Large intestine (tissue), 3 donors: ENCODE measurements around the gene SETD1A. TPM values are rescaled to one million over a fixed set of nuclear protein-coding genes. Genes with fewer than 3 reads are reported as not detected.
A peak's percentile ranks its signal among the peaks of the same experiment; 100 is the strongest.

Source experiments
- DNase-seq, 2 donors: peaks; one replicate each; pipeline versions ENCODE4 v3.0.0 to v3.0.0-alpha.2; 2013
- H3K27ac ChIP-seq: one replicate; pipeline ENCODE4 v1.5.1; 2013; ENCODE audit warnings: low read length
- H3K27me3 ChIP-seq: 2 replicates; pipeline ENCODE4 v1.6.1; 2013; ENCODE audit warnings: low read length; ENCODE audit not compliant: control insufficient read depth, insufficient read depth
- H3K36me3 ChIP-seq: 2 replicates; pipeline ENCODE4 v1.6.1; 2013; ENCODE audit warnings: low read length; ENCODE audit not compliant: control insufficient read depth, insufficient read depth
- H3K4me1 ChIP-seq: one replicate; pipeline ENCODE4 v1.6.1; 2013; ENCODE audit warnings: low read length; ENCODE audit not compliant: control insufficient read depth, insufficient read depth
- H3K4me3 ChIP-seq: one replicate; pipeline ENCODE4 v1.5.1; 2013; ENCODE audit warnings: low read length
- H3K9me3 ChIP-seq: one replicate; pipeline ENCODE4 v1.6.1; 2013; ENCODE audit warnings: mild to moderate bottlenecking, low read depth, low read length, moderate library complexity; ENCODE audit not compliant: control insufficient read depth
- WGBS: methylation state at CpG from one replicate; pipeline ENCODE4 v1.1.5; 2013; ENCODE audit warnings: low lambda C conversion rate; ENCODE audit not compliant: insufficient coverage; 5-methylcytosine and 5-hydroxymethylcytosine counted together
- polyA plus RNA-seq: library from polyadenylated mRNA; unstranded; fragments of 120-200 nt; gene quantifications from one replicate; pipeline ENCODE4 v1.2.1, GENCODE V29; 2013

SETD1A gene
- polyA plus RNA-seq, 1 donor, result 12.3 TPM

DNA sequence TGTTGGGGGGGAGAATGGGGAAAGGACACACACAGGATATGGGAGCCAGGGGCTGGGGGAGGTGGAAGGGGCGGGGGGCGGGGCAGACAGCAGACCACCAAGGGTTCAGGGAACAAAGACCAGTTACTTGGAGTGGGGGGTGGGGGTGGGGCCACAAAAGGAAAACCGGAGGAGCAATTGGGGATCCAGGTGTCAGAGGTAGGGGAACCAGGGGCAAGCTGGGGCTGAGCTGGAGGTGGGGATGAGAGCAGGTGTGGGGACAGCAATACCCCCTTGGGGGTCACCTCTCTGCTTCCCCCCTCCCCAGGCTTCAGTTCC, 10.1 kb upstream of the SETD1A start:
- Histone ChIP-seq H3K27me3 (no peaks in the 10 kb centered on the region), H3K36me3 (peaks cover 30% of the 10 kb centered on the region), H3K27ac (peak overlapping the region; percentile 46), H3K4me1 (peaks cover 26% of the 10 kb centered on the region), H3K4me3 (peak overlapping the region; percentile 63), H3K9me3 (no peaks in the 10 kb centered on the region)
- DNase-seq, result no peak
- whole genome bisulfite sequencing, result no CpG with 5 or more reads among the region's 3 CpGs

DNA sequence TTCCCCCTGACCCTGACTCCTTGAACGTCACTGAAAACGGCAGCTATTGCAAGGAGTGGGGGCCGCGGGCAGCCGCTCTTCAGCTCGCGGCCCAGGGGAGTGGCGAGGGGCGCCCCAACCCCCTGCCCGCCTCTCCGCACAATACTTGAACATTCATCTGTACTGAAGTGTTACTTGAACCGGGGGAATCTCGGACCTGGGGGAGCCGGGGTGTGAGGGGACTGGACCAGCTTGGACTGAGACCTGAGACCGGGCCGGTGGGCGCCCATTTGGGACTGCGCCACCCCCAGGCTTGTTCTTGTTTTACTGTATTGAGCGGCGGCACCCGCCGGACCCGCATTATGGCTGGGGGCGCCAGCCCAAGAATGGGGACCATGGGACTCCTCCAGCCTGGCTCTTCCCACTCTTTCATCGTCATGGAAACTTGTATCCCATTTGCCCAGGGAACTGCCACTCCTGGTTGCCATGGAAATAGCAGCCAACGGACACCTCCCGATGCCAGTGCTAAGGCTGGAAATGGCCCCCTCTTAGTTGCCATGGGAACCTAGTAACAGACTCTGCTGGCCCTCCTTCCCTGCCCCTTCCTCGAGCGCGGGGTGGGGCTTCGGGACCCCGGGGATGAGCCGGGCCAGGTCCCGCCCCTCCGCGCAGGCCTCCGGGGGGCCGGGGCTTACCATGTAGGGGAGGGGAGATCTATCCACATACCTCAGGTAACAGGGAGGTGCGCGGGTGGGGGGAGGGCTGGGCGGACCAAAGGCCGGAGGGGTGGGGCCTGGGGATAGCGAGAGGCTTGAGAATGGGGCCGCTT, 9.5 kb upstream of the SETD1A start:
- Histone ChIP-seq H3K27me3 (no peaks in the 10 kb centered on the region), H3K9me3 (no peaks in the 10 kb centered on the region), H3K27ac (peak overlapping the region; percentile 81), H3K36me3 (peaks cover 28% of the 10 kb centered on the region), H3K4me3 (peak overlapping the region; percentile 63), H3K4me1 (peaks cover 22% of the 10 kb centered on the region)
- peak; percentile 97 to 98 for DNase-seq
- WGBS, result 0% methylated on average over 1 of the region's 44 CpGs

DNA sequence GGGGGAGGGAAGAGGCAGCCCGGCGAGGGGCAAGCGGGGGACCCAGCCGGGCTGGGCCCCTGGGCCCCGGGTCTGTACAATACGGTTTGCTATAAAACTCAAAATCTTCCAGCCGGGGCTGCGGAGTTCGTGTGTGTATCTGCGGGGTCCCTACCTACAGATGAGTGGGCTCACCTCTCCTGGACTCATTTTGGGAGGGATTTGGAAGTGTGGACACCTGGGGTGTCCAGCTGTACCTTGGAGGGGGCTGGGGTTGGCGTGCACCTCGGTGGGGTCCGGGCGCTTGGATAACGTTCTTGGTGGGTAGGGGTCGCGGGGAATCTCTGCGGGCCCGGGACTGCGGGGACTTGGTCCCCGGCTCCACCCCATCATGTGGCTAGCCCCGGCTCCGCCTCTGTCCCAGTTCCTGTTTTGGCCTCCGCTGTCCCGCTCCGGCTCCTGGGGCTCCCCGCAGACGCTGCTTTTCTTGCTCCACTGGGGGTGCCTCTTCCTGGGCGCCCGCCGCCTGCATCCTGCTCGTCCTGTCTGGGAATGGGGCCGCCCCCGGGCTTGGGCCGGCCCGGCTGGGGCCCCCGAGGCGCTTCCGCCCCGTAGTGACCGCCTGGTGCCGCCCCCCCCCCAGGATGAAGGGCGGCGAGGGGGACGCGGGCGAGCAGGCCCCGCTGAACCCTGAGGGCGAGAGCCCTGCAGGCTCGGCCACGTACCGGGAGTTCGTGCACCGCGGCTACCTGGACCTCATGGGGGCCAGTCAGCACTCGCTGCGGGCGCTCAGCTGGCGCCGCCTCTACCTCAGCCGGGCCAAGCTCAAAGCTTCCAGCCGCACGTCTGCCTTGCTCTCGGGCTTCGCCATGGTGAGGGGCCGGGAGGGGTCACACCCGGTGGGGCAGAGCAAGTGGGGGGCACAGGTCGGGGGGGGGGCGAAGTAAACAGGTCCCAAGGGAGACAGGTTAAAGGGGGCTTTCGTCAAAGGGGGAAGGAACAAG, 8.6 kb upstream of the SETD1A start, which contains the start of gene ORAI3:
Gene ORAI3, plus strand, starts transcription at position 402 of the 983 bp plus-strand sequence. Its CDS starts 222 bp downstream, at position 624.
- DNase-seq, result peak; percentile 55 to 79
- no peaks in the 10 kb centered on the region for H3K27me3 ChIP-seq
- H3K36me3 ChIP-seq, result peaks cover 27% of the 10 kb centered on the region
- H3K4me1 ChIP-seq, result peaks cover 25% of the 10 kb centered on the region
- H3K27ac ChIP-seq, result peak within 1 kb of the TSS; percentile 81
- H3K9me3 ChIP-seq, result no peaks in the 10 kb centered on the region
- H3K4me3 ChIP-seq, result peak within 1 kb of the TSS; percentile 63
- WGBS, result no CpG with 5 or more reads among the region's 70 CpGs

DNA sequence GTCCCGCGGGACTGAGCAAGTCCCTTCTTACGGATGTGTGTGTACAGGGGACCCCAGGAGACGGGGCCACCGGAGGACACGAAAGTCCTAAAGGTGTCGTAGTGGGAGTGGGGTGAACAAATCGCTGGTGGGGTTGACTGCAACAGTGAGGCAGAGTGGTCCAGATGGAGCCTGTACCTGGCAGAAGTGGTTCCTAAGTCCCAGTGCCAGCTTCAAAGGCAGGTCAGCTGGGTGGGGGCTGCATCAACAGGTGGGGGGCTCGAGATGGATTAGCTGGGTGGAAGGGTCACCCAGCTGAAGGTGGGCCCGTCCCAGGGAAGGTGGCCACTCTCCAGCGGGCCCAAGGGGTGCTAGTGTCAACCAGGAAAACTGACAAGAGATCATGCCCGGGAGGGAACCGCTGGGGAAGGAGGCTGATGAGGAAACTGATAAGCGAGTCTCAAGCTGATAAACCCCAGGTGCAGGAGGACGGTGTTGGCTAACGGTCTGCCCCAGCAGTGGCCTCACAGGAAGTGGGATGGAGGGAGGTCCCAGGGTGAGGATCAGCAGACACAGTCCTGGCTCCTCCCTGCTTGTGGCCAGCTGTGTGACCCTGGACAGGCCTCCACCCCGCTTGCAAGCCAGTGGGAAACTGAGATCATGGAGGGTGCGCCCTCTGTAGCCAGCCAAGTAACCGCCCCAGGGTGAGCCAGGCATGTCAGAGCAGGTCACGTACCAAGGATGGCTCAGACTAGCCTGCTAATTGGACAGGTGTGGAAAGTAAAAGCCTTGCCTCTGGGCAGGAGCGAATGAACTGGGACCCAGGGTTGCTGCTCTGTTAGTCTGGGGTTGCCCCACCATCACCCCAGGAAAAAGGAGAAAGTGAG, 7.7 kb upstream of the SETD1A start:
- peak overlapping the region; percentile 63 for H3K4me3 ChIP-seq
- peak overlapping the region; percentile 81 for H3K27ac ChIP-seq
- no peaks in the 10 kb centered on the region for H3K9me3 ChIP-seq
- H3K36me3 ChIP-seq, result peaks cover 22% of the 10 kb centered on the region
- peak; percentile 86 for DNase-seq
- no peaks in the 10 kb centered on the region for H3K27me3 ChIP-seq
- H3K4me1 ChIP-seq, result peaks cover 32% of the 10 kb centered on the region
- 0% methylated on average over 3 of the region's 21 CpGs for WGBS

DNA sequence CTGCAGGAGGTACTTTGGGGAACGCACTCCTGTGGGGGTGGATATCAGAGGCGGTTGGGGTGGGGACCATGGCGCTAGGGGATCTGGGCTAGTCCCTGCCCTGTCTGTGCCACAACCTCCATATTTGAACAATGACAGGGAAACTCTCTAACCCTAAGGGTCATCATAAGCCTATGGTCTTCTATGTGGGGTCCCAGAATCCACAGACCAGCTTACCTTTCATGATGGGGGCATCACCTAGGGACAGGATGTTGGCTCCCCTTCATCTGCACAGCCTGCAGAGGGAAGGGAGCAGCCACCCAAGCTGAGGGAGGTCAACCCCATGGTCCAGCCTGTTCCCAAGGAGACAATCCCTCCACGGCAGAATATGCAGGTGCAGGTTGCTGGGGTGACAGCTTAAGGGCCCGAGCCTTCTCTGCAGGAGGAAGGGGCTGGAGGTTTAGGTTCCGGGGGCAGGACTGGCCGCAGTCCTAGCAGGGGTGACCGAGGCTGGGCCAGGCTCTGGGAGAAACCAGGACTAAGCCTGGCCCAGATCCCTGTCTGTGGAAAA, 7.0 kb upstream of the SETD1A start:
- peak overlapping the region; percentile 81 for H3K27ac ChIP-seq
- H3K27me3 ChIP-seq, result no peaks in the 10 kb centered on the region
- WGBS, result no CpG with 5 or more reads among the region's 8 CpGs
- no peak for DNase-seq
- H3K9me3 ChIP-seq, result no peaks in the 10 kb centered on the region
- peaks cover 19% of the 10 kb centered on the region for H3K36me3 ChIP-seq
- peaks cover 37% of the 10 kb centered on the region for H3K4me1 ChIP-seq
- H3K4me3 ChIP-seq, result peak overlapping the region; percentile 63

DNA sequence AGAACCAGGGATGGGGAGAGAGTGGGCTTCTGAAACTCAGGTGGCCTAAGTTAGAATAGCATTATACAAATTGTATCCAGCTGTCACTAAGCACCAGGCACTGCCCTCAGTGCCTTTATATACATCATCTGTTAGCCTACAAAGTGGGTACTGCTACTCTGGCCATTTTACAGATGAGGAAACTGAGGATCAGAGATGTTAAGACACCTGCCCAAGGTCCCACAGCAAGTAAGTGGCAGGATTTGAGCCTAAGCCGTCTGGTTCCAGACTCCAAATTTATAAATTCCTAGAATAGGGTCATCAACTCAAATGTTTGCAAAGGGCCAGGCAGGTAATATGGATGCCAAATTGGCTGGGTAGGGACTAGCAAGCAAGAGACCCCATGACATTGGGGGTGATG, 6.4 kb upstream of the SETD1A start:
- no peak for DNase-seq
- Histone ChIP-seq H3K9me3 (no peaks in the 10 kb centered on the region), H3K4me3 (no peak overlapping the region), H3K27me3 (no peaks in the 10 kb centered on the region), H3K36me3 (peaks cover 16% of the 10 kb centered on the region), H3K4me1 (peaks cover 37% of the 10 kb centered on the region), H3K27ac (no peak overlapping the region)
- WGBS, result no CpG with 5 or more reads among the region's 1 CpG

DNA sequence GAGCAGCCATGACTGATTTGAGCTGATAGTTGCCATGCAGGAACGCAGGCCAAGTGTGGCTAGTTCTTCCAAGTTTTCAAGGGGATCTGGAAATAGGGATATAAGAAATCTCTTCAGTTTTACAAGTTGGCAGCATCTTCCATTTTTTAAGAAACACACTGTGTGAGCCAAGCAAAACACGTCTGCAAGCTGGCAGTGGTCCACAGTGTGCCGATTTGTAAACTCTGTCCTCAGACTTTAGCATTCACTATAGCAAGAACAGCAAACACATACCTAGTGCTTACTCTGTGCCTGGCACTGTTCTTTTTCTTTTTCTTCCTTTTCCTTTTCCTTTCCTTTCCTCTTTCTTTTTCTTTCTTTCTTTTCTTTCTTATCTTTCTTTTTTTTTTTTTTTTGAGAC, 5.8 kb upstream of the SETD1A start:
- H3K4me3 ChIP-seq, result no peak overlapping the region
- no peaks in the 10 kb centered on the region for H3K9me3 ChIP-seq
- H3K36me3 ChIP-seq, result peaks cover 16% of the 10 kb centered on the region
- WGBS, result 100% methylated on average over 1 of the region's 3 CpGs
- H3K27me3 ChIP-seq, result no peaks in the 10 kb centered on the region
- DNase-seq, result no peak
- H3K27ac ChIP-seq, result no peak overlapping the region
- H3K4me1 ChIP-seq, result peaks cover 39% of the 10 kb centered on the region

DNA sequence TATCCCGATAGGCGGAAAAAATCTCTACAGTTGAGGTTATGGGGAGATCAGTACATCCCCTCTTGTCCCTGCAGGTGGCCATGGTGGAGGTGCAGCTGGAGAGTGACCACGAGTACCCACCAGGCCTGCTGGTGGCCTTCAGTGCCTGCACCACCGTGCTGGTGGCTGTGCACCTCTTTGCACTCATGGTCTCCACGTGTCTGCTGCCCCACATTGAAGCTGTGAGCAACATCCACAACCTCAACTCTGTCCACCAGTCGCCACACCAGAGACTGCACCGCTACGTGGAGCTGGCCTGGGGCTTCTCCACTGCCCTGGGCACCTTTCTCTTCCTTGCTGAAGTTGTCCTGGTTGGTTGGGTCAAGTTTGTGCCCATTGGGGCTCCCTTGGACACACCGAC, 4.4 kb upstream of the SETD1A start:
- no peaks in the 10 kb centered on the region for H3K27me3 ChIP-seq
- no peaks in the 10 kb centered on the region for H3K9me3 ChIP-seq
- H3K4me3 ChIP-seq, result no peak overlapping the region
- no peak for DNase-seq
- H3K36me3 ChIP-seq, result peaks cover 12% of the 10 kb centered on the region
- no CpG with 5 or more reads among the region's 9 CpGs for WGBS
- peaks cover 38% of the 10 kb centered on the region for H3K4me1 ChIP-seq
- no peak overlapping the region for H3K27ac ChIP-seq

DNA sequence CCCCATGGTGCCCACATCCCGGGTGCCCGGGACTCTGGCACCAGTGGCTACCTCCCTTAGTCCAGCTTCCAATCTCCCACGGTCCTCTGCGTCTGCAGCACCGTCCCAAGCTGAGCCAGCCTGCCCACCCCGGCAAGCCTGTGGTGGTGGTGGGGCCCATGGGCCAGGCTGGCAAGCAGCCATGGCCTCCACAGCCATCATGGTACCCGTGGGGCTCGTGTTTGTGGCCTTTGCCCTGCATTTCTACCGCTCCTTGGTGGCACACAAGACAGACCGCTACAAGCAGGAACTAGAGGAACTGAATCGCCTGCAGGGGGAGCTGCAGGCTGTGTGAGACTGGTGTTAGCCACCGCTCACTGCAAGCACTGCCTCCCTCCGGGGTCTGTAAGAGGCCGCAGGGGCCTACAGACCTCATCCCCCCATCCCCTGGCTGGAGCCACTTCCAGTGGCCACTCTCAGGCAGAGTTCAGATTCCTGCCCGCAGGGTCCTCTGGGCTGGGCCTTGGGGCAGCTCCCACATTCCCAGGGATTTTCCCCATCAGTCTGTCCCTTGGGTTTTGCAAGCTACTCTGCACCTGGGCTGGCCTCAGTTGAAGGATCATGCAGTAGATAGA, 3.9 kb upstream of the SETD1A start:
- DNase-seq, result peak; percentile 75 to 85
- WGBS, result no CpG with 5 or more reads among the region's 15 CpGs
- H3K27me3 ChIP-seq, result no peaks in the 10 kb centered on the region
- H3K36me3 ChIP-seq, result peaks cover 12% of the 10 kb centered on the region
- peaks cover 41% of the 10 kb centered on the region for H3K4me1 ChIP-seq
- H3K4me3 ChIP-seq, result no peak overlapping the region
- H3K27ac ChIP-seq, result no peak overlapping the region
- H3K9me3 ChIP-seq, result no peaks in the 10 kb centered on the region
